Vagina (tissue), 2 donors: ENCODE measurements around the gene CIBAR2. TPM values are rescaled to one million over a fixed set of nuclear protein-coding genes. Genes with fewer than 3 reads are reported as not detected.

ENCODE experiments used
- DNase-seq, 2 donors: peaks; one replicate each; pipeline ENCODE4 v3.0.0-alpha.2; 2017; ENCODE audit errors: extremely low spot score in 2 of 2
- H3K27ac ChIP-seq: fragments of 200-600 bp; sonication (generic); one replicate; pipeline ENCODE4 v1.5.1; 2019
- H3K27me3 ChIP-seq: fragments of 200-600 bp; sonication (generic); one replicate; pipeline ENCODE4 v1.5.1; 2019
- H3K36me3 ChIP-seq, 2 donors: fragments of 200-600 bp; sonication (generic); one replicate each; pipeline ENCODE4 v1.5.1; 2017 to 2019
- H3K4me1 ChIP-seq: fragments of 200-600 bp; sonication (generic); one replicate; pipeline ENCODE4 v1.5.1; 2019
- H3K4me3 ChIP-seq, 2 donors: fragments of 200-600 bp; sonication (generic); 1 replicate in 1 of 2; 2 replicates in 1 of 2; pipeline ENCODE4 v1.5.1; 2016 to 2019
- H3K9me3 ChIP-seq: fragments of 200-600 bp; sonication (generic); one replicate; pipeline ENCODE4 v1.5.1; 2019
- POLR2A ChIP-seq, 2 donors: fragments of 450-650 bp; IDR thresholded peaks; one replicate each; pipeline ENCODE4 v1.6.1; 2017; ENCODE audit warnings: antibody characterized with exemption in 2 of 2, mild to moderate bottlenecking in 2 of 2, moderate library complexity in 2 of 2
- POLR2AphosphoS5 ChIP-seq, 2 donors: sonication (generic); formaldehyde crosslinking; IDR thresholded peaks; one replicate each; pipeline ENCODE4 v1.9.0; 2017; ENCODE audit warnings: antibody characterized with exemption in 2 of 2, mild to moderate bottlenecking in 2 of 2, low read depth in 1 of 2; ENCODE audit not compliant: insufficient read depth in 1 of 2
- intact Hi-C: fragments of 100-400 bp; cut with DNase I; formaldehyde crosslinking; loops from one replicate; pipeline ENCODE4 v1.15.1; 2023
- total RNA-seq: library from RNA; depleted of rRNA; stranded (reverse); fragments of >200 nt; gene quantifications from one replicate; pipeline ENCODE4 v1.2.3, GENCODE V29; 2016
- TF ChIP-seq, protein P1 (sequence below), 3 experiments: fragments of 450-650 bp in 2 of 3; fragments of 200-600 bp in 1 of 3; sonication (generic) in 1 of 3; IDR thresholded peaks; one replicate each; pipeline ENCODE4 v1.5.1; 2017 to 2019; ENCODE audit warnings: antibody characterized with exemption in 3 of 3, mild to moderate bottlenecking in 2 of 3, moderate library complexity in 2 of 3

CIBAR2 gene
- total RNA-seq, 1 donor from 2014 or later, result not detected

DNA sequence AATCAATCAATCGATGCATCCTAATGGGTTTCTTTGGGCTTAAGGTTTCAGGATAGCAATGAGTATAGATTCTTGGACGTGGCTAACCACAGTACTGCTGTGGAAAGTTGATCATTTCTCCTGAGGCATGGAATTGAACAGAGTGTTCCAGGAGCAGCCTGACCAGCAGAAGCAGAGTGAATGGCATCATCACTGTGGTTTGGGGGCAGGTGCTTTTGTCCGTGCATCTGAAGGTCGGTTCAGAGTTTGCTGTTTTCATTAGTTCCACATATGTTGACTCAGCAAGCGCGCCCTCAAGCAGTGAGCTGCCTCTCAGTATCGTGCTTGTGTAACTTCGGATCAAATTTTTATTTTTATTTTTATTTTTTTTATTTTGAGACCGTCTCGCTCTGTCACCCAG lies 59.7 kb downstream of the CIBAR2 start:
- Histone ChIP-seq H3K4me3 (no peak overlapping the region), H3K4me1 (peaks cover 51% of the 10 kb centered on the region), H3K9me3 (no peaks in the 10 kb centered on the region), H3K36me3 (no peaks in the 10 kb centered on the region), H3K27ac (peak overlapping the region; percentile 74), H3K27me3 (no peaks in the 10 kb centered on the region)
- intact Hi-C loops, result no loop called here
- no peak for TF ChIP-seq POLR2A (IDR thresholded peaks at IDR 0.05)
- TF ChIP-seq POLR2AphosphoS5 (IDR thresholded peaks at IDR 0.05; ENCODE audit: insufficient read depth in 1 of 2, low read depth in 1 of 2), result no peak
- TF ChIP-seq, protein P1, sequence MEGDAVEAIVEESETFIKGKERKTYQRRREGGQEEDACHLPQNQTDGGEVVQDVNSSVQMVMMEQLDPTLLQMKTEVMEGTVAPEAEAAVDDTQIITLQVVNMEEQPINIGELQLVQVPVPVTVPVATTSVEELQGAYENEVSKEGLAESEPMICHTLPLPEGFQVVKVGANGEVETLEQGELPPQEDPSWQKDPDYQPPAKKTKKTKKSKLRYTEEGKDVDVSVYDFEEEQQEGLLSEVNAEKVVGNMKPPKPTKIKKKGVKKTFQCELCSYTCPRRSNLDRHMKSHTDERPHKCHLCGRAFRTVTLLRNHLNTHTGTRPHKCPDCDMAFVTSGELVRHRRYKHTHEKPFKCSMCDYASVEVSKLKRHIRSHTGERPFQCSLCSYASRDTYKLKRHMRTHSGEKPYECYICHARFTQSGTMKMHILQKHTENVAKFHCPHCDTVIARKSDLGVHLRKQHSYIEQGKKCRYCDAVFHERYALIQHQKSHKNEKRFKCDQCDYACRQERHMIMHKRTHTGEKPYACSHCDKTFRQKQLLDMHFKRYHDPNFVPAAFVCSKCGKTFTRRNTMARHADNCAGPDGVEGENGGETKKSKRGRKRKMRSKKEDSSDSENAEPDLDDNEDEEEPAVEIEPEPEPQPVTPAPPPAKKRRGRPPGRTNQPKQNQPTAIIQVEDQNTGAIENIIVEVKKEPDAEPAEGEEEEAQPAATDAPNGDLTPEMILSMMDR (IDR thresholded peaks at IDR 0.05), result no peak
- DNase-seq, result no peak

DNA sequence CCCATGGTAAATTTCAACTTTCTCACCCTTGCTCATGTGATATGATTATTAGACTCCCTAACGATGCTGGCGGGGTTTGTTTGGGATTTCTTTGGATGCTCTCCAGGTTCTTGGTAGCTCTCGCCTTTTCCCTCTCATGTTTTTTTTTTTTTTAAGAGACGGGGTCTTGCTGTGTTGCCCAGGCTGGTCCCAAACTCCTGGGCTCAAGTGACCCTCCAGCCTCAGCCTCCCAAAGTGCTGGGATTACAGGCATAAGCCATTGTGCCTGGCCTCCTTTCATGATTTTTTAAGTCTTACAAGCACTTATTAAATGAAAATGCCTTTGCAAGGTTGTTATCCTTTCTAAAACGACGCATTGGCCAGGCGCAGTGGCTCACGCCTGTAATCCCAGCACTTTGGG lies 60.6 kb downstream of the CIBAR2 start:
- Histone ChIP-seq H3K27me3 (no peaks in the 10 kb centered on the region), H3K9me3 (no peaks in the 10 kb centered on the region), H3K4me3 (peak overlapping the region in 1 of 2 donors; percentile 10), H3K27ac (peak overlapping the region; percentile 74), H3K4me1 (peaks cover 48% of the 10 kb centered on the region), H3K36me3 (no peaks in the 10 kb centered on the region)
- intact Hi-C loops, result no loop called here
- TF ChIP-seq, protein P1 (IDR thresholded peaks at IDR 0.05), result no peak
- no peak for TF ChIP-seq POLR2AphosphoS5 (IDR thresholded peaks at IDR 0.05; ENCODE audit: insufficient read depth in 1 of 2, low read depth in 1 of 2)
- no peak for TF ChIP-seq POLR2A (IDR thresholded peaks at IDR 0.05)
- DNase-seq, result no peak

DNA sequence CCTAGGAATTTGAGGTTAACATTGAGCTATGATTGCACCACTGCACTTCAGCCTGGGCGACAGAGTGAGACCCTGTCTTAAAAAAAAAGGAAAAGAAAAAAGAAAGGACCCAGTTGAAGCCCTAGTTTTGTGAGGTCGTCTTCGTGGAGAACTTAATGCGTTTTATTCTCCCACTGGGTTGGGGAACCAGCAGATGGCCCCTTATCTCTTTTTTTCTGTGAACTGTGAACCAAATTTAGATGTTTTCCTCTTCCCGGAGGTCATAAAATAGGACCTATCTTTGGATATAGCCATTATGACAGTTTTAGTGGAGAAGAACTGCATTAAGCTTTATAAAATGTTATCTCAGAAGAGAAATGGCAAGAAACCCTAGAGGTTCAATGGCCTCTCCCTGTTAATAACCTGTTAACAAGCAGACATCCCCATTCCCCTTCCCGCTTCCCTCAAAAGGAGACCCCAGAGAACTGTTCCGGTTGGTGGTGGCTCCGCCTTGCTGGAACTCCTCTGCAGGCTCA lies 61.1 kb downstream of the CIBAR2 start:
- H3K4me3 ChIP-seq, result peak overlapping the region in 1 of 2 donors; percentile 10
- no peaks in the 10 kb centered on the region for H3K36me3 ChIP-seq
- peak overlapping the region; percentile 74 for H3K27ac ChIP-seq
- no peaks in the 10 kb centered on the region for H3K27me3 ChIP-seq
- TF ChIP-seq POLR2AphosphoS5 (IDR thresholded peaks at IDR 0.05; ENCODE audit: insufficient read depth in 1 of 2, low read depth in 1 of 2) (no peak), POLR2A (IDR thresholded peaks at IDR 0.05) (no peak)
- TF ChIP-seq, protein P1 (IDR thresholded peaks at IDR 0.05), result no peak
- intact Hi-C loops, result no loop called here
- H3K9me3 ChIP-seq, result no peaks in the 10 kb centered on the region
- peaks cover 43% of the 10 kb centered on the region for H3K4me1 ChIP-seq
- no peak for DNase-seq

DNA sequence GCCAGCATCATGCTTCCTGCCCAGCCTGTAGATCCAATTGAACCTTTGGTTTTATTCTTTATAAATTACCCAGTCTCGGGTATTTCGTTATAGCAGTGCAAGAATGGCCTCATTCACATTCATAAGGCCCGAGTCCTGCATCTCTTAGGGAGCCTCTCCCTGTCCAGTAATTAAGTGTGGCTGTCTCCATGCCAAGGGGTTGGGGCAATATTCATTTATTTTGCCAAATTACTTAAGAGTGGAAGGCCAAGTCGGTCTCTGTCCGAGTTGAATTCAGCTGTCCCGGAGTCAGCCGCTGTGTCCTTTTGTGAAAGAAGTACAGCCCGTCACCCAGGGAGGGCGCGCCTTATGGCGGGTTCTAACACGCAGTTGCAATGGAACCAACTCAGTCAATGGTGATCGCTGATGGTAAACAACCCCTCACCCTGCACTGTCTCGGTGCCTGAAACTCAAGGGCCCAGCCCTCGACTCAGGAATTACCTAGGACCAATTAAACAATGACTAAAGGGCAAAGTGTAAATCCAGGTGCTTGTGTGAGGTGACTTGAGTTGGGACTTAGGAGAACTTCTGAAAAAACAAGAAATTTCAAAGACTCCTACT lies 62.5 kb downstream of the CIBAR2 start:
- no peaks in the 10 kb centered on the region for H3K9me3 ChIP-seq
- H3K4me3 ChIP-seq, result no peak overlapping the region
- no peaks in the 10 kb centered on the region for H3K36me3 ChIP-seq
- DNase-seq, result no peak
- TF ChIP-seq POLR2AphosphoS5 (IDR thresholded peaks at IDR 0.05; ENCODE audit: insufficient read depth in 1 of 2, low read depth in 1 of 2) (no peak), POLR2A (IDR thresholded peaks at IDR 0.05) (no peak)
- TF ChIP-seq, protein P1 (IDR thresholded peaks at IDR 0.05), result no peak
- H3K4me1 ChIP-seq, result peaks cover 32% of the 10 kb centered on the region
- no peaks in the 10 kb centered on the region for H3K27me3 ChIP-seq
- intact Hi-C loops, result no loop called here
- H3K27ac ChIP-seq, result peak overlapping the region; percentile 74

DNA sequence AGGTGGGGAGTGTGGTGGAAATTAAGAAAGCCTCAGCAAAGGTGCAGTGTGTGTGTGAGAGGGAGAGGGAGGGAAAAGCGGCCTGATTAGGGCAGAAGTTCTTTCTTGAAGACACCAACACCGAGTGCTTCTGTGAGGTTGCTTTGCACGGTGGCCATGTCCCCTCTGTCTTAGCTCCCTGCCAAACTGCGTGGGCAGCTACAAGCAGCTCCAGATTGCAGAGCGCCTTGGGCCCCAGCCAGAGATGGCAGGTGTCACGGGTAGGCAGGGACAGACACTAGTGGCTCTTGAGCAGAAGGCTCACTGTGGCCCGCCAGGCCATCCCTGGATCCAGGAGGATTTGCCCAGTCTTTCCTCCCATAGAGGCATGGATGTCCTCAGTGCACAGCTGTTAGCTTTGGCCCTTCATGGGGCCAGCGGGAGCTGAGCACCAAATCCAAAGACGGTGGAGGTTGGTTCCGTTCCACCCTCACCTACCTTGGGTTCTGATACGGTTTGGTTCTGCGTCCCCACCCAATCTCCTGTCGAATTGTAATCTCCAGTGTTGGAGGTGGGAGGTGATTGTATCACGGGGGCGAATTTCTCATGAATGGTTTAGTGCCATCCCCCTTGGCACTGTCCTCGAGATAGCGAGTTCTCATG lies 63.2 kb downstream of the CIBAR2 start:
- intact Hi-C loops, result no loop called here
- TF ChIP-seq POLR2A (IDR thresholded peaks at IDR 0.05) (no peak), POLR2AphosphoS5 (IDR thresholded peaks at IDR 0.05; ENCODE audit: insufficient read depth in 1 of 2, low read depth in 1 of 2) (no peak)
- TF ChIP-seq, protein P1 (IDR thresholded peaks at IDR 0.05), result no peak
- H3K9me3 ChIP-seq, result no peaks in the 10 kb centered on the region
- H3K36me3 ChIP-seq, result no peaks in the 10 kb centered on the region
- H3K4me1 ChIP-seq, result peaks cover 28% of the 10 kb centered on the region
- no peak for DNase-seq
- H3K27me3 ChIP-seq, result no peaks in the 10 kb centered on the region
- H3K27ac ChIP-seq, result no peak overlapping the region
- H3K4me3 ChIP-seq, result no peak overlapping the region
